Stimulated activated CD8-positive, alpha-beta memory T cell treated with anti-CD3 and anti-CD28 coated beads, Interleukin-15, amount 100 ng/mL, for 4 hours (primary cell): Measurements from ENCODE around the gene TIFAB.

Experiments
- DNase-seq, 2 donors: peaks; one replicate each; pipeline ENCODE4 v3.0.0-alpha.2; 2020; ENCODE audit warnings: low read depth in 2 of 2

TIFAB gene

DNA sequence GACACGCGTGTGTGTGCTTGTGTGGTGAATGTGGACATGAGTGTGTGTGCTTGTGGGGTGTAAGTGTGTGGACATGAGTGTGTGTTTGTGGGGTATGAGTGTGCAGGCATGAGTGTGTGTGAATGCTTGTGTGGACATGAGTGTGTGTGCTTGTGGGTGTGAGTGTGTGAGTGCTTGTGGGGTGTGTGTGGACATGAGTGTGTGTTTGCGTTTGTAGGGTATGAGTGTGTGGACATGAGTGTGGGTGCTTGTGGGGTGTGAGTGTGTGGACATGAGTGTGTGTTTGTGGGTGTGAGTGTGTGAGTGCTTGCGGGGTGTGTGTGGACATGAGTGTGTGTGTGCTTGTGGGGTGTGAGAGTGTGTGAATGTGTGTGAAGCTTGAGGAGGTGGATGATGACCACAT is 29.8 kb upstream of the TIFAB start:
- no peak for DNase-seq

DNA sequence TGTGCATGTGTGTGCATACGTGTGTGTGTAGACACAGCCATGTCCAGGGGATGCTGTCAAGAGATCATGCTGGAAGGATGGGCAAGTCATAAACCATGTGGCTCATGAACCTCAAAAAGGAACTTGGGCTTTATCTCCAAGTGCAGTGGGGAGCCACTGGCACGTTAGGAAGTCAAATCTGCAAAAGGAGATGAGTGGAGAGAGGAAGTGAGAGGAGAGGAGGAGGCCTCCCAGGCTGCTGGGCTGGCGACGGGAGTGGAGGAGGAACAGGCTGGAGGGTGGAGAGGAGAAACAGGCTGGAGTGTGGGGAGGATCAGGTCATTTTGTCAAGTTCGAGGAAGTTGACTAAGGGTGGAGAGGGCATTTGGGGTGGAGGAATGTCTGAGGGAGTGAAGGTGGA is 29.2 kb upstream of the TIFAB start:
- DNase-seq: no peak

GRCh38 chr5:135480511-135480910 is 28.4 kb upstream of the TIFAB start:
- no peak for DNase-seq

DNA sequence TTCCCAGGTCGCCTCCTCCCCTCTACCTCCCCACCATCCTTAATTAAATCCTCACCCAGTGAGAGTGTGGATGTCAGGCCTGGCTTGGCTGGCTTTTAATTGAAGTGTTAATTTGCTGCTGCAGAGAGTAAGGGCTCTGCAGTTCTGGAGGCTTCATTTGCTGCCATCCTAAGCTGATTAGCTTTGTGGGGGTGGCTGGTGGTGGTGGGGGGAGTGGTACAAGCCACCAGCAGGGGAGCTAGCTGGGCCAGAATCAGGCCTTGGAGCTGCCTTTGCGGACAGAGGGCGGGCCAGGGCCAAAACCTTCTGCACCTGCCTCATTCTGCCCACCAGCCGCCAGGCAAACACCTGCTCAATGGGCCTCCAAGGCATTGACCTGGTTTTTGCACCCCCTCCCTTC is 26.8 kb upstream of the TIFAB start:
- no peak for DNase-seq

GRCh38 chr5:135477613-135478066 is 25.5 kb upstream of the TIFAB start:
- DNase-seq: no peak

- DNase-seq: no peak
Observed at GRCh38 chr5:135476615-135477581, 24.7 kb upstream of the TIFAB start.

GRCh38 chr5:135473956-135474670 is 22.0 kb upstream of the TIFAB start:
- no peak for DNase-seq

DNA sequence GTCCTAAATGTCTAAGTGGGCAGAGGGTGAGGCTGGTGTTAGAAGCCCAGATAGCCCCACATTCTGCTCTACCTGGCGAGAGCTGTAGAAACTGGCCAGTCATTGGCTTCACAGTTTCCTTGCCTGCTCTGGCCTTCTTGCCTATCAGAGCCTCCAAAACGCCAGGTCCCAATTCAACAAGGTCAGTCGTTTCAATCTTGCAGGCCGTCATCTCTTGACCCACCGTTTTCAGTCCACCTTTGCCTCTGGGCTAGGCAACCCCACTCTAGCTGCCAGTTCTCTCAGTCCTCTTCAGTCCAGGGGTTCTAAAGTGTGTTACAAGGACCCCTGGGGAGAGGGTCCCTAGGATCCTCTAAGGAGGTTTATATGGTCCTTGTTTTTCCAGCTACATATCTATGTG is 20.0 kb upstream of the TIFAB start:
- no peak for DNase-seq

GRCh38 chr5:135471726-135472125 is 19.6 kb upstream of the TIFAB start:
- no peak for DNase-seq

DNA sequence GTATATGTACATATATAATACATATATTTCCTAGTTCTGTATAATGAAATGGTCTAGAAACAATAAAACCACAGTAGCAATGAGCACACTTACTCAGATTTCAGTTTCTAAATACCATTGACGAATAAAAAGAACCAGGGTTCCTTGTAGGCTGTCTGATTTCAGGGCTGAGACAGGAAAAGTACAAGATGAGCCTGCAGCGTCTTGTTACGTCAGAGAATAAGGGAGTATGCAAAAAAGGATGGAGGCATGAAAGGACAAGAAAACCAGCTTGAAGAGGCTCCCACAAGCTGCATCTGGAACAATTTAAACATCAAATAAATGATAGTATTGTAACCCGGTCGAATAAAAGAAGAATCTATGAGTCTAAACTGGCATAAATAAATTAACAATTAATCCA is 17.8 kb upstream of the TIFAB start:
- DNase-seq: no peak

- DNase-seq: no peak
Observed at GRCh38 chr5:135468541-135468940, 16.4 kb upstream of the TIFAB start.

GRCh38 chr5:135467871-135468485 is 15.8 kb upstream of the TIFAB start:
- no peak for DNase-seq

GRCh38 chr5:135467051-135467625 is 15.0 kb upstream of the TIFAB start:
- no peak for DNase-seq

- DNase-seq: peak; percentile 17 to 28
Observed at GRCh38 chr5:135466178-135467050, 14.3 kb upstream of the TIFAB start.

GRCh38 chr5:135465391-135466122 is 13.4 kb upstream of the TIFAB start:
- no peak for DNase-seq

- DNase-seq: no peak
Observed at GRCh38 chr5:135462304-135462703, 10.2 kb upstream of the TIFAB start.

DNA sequence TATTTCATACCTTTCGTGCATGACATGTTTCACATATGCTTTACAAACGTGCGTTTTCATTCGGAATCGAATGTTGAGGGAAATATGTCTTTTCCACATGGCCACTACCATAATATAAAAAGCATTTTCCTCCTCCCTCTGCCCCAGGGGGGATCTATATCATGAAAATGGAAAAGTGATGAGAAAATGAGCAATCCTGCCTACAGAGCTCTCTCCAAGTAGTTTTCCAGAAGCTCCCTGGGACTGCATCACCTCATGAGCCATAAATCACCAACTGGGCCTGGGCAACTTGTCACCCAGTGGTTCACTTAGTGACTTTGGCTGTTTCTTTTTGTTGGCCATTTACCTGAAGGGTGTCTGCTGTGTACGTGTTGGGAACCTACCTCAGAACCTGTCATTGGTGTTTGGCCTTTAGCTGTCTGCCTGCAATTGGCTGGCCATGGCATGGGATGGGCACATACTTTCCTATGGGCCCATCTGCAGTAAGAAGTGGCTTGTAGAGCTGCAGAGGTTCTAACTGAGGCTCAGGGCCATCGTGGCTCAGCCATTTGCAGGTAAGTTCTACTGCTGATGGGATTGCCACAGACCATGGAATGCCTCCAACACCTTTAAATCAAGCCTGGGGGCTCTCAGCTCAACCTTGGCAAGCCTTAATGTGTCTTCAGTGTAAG is 9.5 kb upstream of the TIFAB start:
- no peak for DNase-seq

DNA sequence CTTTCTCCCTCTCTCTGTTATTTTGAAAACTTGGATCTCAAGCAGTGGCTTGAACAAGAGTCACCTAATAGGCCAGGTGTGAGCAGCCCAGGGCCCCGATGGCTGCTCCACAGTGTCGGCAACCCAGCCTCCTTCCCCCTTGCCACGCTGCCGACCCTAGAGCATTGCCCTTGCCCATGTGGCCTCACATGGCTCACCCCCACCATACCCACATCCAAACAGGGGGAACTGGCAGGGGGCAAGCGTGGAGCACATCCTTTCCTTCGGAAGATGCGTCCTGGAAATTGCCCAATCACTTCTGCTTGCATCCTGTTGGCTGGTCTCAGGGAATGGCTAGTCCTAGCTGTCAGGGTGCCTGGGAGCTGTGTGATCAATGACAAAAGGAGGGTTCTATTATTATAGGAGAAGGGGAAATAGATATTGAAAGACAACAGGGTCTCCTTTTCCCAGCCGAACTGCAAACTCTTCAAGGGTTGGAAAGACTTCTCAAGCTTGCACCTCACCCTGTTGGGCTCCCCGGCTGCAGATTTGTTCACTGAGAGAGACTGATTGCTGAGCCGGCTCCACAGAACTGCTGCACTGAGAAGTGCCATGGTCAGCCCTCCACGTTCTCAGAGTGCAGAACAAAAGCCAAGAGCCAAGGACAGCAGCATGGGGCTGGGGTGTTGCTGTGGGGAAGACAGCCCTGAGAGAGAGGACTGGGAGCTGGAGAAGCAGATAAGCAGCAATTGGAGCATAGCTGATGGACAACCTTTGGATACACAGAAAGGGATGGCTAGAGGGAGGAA is 8.3 kb upstream of the TIFAB start:
- no peak for DNase-seq

GRCh38 chr5:135458921-135459331 is 6.8 kb upstream of the TIFAB start:
- DNase-seq: no peak
